ENCODE measurements around the gene PLA2G4D. TPM values are rescaled to one million over a fixed set of nuclear protein-coding genes. Genes with fewer than 3 reads are reported as not detected.

Gene PLA2G4D
- total RNA-seq, 1 experiment from 2014 or later: 0.34 TPM

DNA sequence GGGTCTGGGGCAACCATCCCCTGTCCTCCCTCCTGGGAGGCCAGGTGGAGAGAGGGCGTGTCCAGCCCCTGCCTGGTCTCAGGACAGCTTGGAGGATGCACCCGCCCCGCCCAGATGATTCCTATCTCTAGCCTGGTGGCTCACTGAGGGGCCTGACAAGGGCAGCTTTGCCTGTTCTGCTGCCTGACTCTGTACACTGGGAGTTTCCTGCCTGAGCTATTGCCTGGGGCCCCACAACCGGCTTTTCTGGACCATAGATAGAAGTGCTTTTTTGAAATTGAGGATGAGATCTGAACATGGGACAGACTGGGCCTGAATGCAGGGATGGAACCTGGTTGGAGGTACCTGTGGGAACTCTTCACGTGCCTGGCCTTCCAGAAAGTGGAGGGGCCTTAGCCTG is 72.8 kb downstream of the PLA2G4D start:
- POLR2A ChIA-PET: no interaction called here
- RAD21 ChIA-PET (ENCODE audit: low non-redundant PET in 1 of 2, low total read pairs in 2 of 2, uncharacterized antibody in 2 of 2, unreplicated experiment in 2 of 2): no interaction called here
- CTCF ChIA-PET: no interaction called here

More for the DNA sequence above, 72.8 kb downstream of the PLA2G4D start:
- Histone ChIP-seq H3K9ac (ENCODE audit: low read length) (no peak overlapping the region), H2AFZ (ENCODE audit: low read depth, low read length, poor library complexity, severe bottlenecking) (no peak overlapping the region), H3K79me2 (ENCODE audit: insufficient read depth, low read length) (no peaks in the 10 kb centered on the region), H3K27me3 (ENCODE audit: insufficient read depth, low read length) (no peaks in the 10 kb centered on the region), H4K20me1 (ENCODE audit: insufficient read depth) (no peaks in the 10 kb centered on the region), H3K4me2 (ENCODE audit: low read length) (no peak overlapping the region), H3K4me3 (replicated peaks in 1 of 2; ENCODE audit: low read depth in 1 of 2, low read length in 2 of 2) (no peak overlapping the region), H3K4me1 (ENCODE audit: control insufficient read depth in 1 of 2, insufficient read depth in 2 of 2, low read length in 2 of 2) (no peaks in the 10 kb centered on the region; a peak in 1 of 4 replicates), H3K9me3 (ENCODE audit: control insufficient read depth in 1 of 2, insufficient read depth in 1 of 2, low read depth in 1 of 2, low read length in 2 of 2) (peaks cover 0 to 4% of the 10 kb centered on the region in 2 experiments; a peak in 2 of 4 replicates), H3K36me3 (ENCODE audit: control insufficient read depth in 1 of 2, insufficient read depth in 2 of 2, low read length in 2 of 2) (no peaks in the 10 kb centered on the region), H3K9me2 (ENCODE audit: insufficient read depth) (no peaks in the 10 kb centered on the region), H3K27ac (ENCODE audit: low read depth, low read length) (no peak overlapping the region)
- BruUV-seq (replicated peaks): no TSS peak
- no peak for TF ChIP-seq EZH2phosphoT487 (IDR thresholded peaks at IDR 0.05; ENCODE audit: borderline replicate concordance)
- TF ChIP-seq, protein P1, sequence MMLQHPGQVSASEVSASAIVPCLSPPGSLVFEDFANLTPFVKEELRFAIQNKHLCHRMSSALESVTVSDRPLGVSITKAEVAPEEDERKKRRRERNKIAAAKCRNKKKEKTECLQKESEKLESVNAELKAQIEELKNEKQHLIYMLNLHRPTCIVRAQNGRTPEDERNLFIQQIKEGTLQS (IDR thresholded peaks at IDR 0.05): no peak
- TF ChIP-seq FOSL1 (IDR thresholded peaks at IDR 0.05; ENCODE audit: low read depth): no peak
- TF ChIP-seq POLR2AphosphoS5 (IDR thresholded peaks at IDR 0.05; ENCODE audit: low read depth, low read length): no peak
- TF ChIP-seq EZH2 (IDR thresholded peaks at IDR 0.05): no peak
- TF ChIP-seq, protein P2, sequence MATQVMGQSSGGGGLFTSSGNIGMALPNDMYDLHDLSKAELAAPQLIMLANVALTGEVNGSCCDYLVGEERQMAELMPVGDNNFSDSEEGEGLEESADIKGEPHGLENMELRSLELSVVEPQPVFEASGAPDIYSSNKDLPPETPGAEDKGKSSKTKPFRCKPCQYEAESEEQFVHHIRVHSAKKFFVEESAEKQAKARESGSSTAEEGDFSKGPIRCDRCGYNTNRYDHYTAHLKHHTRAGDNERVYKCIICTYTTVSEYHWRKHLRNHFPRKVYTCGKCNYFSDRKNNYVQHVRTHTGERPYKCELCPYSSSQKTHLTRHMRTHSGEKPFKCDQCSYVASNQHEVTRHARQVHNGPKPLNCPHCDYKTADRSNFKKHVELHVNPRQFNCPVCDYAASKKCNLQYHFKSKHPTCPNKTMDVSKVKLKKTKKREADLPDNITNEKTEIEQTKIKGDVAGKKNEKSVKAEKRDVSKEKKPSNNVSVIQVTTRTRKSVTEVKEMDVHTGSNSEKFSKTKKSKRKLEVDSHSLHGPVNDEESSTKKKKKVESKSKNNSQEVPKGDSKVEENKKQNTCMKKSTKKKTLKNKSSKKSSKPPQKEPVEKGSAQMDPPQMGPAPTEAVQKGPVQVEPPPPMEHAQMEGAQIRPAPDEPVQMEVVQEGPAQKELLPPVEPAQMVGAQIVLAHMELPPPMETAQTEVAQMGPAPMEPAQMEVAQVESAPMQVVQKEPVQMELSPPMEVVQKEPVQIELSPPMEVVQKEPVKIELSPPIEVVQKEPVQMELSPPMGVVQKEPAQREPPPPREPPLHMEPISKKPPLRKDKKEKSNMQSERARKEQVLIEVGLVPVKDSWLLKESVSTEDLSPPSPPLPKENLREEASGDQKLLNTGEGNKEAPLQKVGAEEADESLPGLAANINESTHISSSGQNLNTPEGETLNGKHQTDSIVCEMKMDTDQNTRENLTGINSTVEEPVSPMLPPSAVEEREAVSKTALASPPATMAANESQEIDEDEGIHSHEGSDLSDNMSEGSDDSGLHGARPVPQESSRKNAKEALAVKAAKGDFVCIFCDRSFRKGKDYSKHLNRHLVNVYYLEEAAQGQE (IDR thresholded peaks at IDR 0.05; ENCODE audit: low read depth): no peak
- no peak for TF ChIP-seq YY1 (IDR thresholded peaks at IDR 0.05; ENCODE audit: extremely low read depth, insufficient replicate concordance, low read depth, low read length)
- no peak for TF ChIP-seq EGR1 (IDR thresholded peaks at IDR 0.05; ENCODE audit: low read depth)
- no peak for TF ChIP-seq TCF7L2 (IDR thresholded peaks at IDR 0.05; ENCODE audit: borderline replicate concordance, extremely low read depth, insufficient read depth, insufficient read length)
- no peak for TF ChIP-seq RAD21 (IDR thresholded peaks at IDR 0.05; ENCODE audit: low read depth)
- DNase-seq (ENCODE audit: low read depth, low spot score) (no peak), ATAC-seq (no peak)
- intact Hi-C loops (cut with micrococcal nuclease): no loop called here
